Mucosa of gallbladder (tissue), 1 donor: ENCODE data around the gene SHISA3. TPM values are rescaled to one million over a fixed set of nuclear protein-coding genes. Genes with fewer than 3 reads are reported as not detected.

ENCODE experiments used
- DNase-seq: peaks from one replicate; pipeline ENCODE4 v3.0.0-alpha.2; 2020; ENCODE audit warnings: low spot score
- total RNA-seq: library from RNA; stranded (reverse); gene quantifications from one replicate; pipeline ENCODE4 v1.2.1, GENCODE V29; 2021
- donor health status: DM: no; HTN: no; CAD: no.

SHISA3 gene
- total RNA-seq, 1 donor from 2014 or later = 0.58 TPM

DNA sequence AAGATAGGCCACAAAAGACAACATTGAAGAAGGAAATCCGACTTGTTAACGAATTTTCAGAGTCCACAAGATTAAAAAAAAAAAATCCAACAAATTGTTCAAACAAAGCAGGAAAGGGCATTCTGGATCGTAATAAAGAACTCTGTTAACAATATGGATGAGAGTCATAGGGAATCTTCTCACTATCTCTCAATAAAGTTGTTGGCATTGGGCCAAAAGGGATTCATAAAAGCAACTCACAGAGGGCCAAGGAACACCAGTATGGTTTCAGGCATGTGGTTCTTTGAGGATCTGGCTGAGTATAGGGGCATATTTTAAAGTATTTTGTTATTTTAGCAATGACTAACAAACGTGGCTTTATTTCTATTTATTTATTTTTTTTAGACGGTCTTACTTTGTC lies 49.5 kb downstream of the SHISA3 start:
- DNase-seq = no peak

Other genes with a start within 250 kb of the SHISA3 start
- gene BEND4, start 244.8 kb upstream of the SHISA3 start, total RNA-seq = 0.20 TPM